CD8-positive, alpha-beta memory T cell (primary cell): ENCODE data around the gene XKR7. TPM values are rescaled to one million over a fixed set of nuclear protein-coding genes. Genes with fewer than 3 reads are reported as not detected.

Source experiments
- CTCF ChIA-PET: fragments of 350-600 bp; sonication (Branson Sonifier 250); formaldehyde crosslinking; loops from one replicate; lab custom pipeline; 2021; ENCODE audit warnings: antibody characterized with exemption; lab: Charles Lee
- POLR2A ChIA-PET: fragments of 350-600 bp; sonication (Branson Sonifier 250); formaldehyde crosslinking; loops from one replicate; lab custom pipeline; 2021; ENCODE audit warnings: antibody characterized with exemption; lab: Charles Lee
- DNase-seq, 5 donors: peaks; one replicate each; pipeline versions ENCODE4 v3.0.0 to v3.0.0-alpha.2; 2020 to 2022; ENCODE audit warnings: mixed read lengths in 1 of 5
- H3K27ac ChIP-seq: one replicate; pipeline ENCODE4 v1.7.0; 2013; ENCODE audit warnings: low read depth, mild to moderate bottlenecking, low read length, moderate library complexity
- H3K27me3 ChIP-seq: 2 replicates; pipeline ENCODE4 v1.7.0; 2013; ENCODE audit warnings: low read length, mild to moderate bottlenecking; ENCODE audit not compliant: insufficient read depth, poor library complexity, severe bottlenecking
- H3K36me3 ChIP-seq: 2 replicates; pipeline ENCODE4 v1.7.0; 2013; ENCODE audit warnings: mild to moderate bottlenecking, low read length, moderate library complexity; ENCODE audit not compliant: insufficient read depth
- H3K4me1 ChIP-seq: 2 replicates; pipeline ENCODE4 v1.7.0; 2013; ENCODE audit warnings: mild to moderate bottlenecking, low read length, moderate library complexity; ENCODE audit not compliant: insufficient read depth
- H3K4me3 ChIP-seq: 2 replicates; pipeline ENCODE4 v1.7.0; 2013; ENCODE audit warnings: mild to moderate bottlenecking, low read length
- H3K9me3 ChIP-seq: 2 replicates; pipeline ENCODE4 v1.7.0; 2013; ENCODE audit warnings: mild to moderate bottlenecking, low read length
- H3K27ac Mint-ChIP-seq, 8 donors: one replicate each; pipeline ENCODE4 v1.8.0; 2020 to 2021; ENCODE audit warnings: mixed read lengths in 8 of 8, mild to moderate bottlenecking in 6 of 8, inconsistent platforms in 3 of 8, moderate library complexity in 3 of 8
- H3K27me3 Mint-ChIP-seq, 2 donors: one replicate each; pipeline ENCODE4 v1.8.0; 2020 to 2021; ENCODE audit warnings: mixed read lengths in 2 of 2, mild to moderate bottlenecking in 1 of 2, moderate library complexity in 1 of 2
- H3K36me3 Mint-ChIP-seq, 3 donors: one replicate each; pipeline ENCODE4 v1.8.0; 2020 to 2021; ENCODE audit warnings: mixed read lengths in 3 of 3, inconsistent platforms in 1 of 3, mild to moderate bottlenecking in 1 of 3
- H3K4me1 Mint-ChIP-seq, 3 donors: one replicate each; pipeline ENCODE4 v1.8.0; 2020 to 2021; ENCODE audit warnings: mixed read lengths in 3 of 3, inconsistent platforms in 1 of 3, mild to moderate bottlenecking in 1 of 3
- H3K4me3 Mint-ChIP-seq, 7 donors: one replicate each; pipeline ENCODE4 v1.8.0; 2020 to 2021; ENCODE audit warnings: mixed read lengths in 7 of 7, mild to moderate bottlenecking in 6 of 7, moderate library complexity in 4 of 7, inconsistent platforms in 2 of 7
- H3K9me3 Mint-ChIP-seq, 5 donors: one replicate each; pipeline ENCODE4 v1.8.0; 2020 to 2022; ENCODE audit warnings: mixed read lengths in 5 of 5, mild to moderate bottlenecking in 3 of 5, moderate library complexity in 2 of 5, inconsistent platforms in 1 of 5
- polyA plus RNA-seq: library from polyadenylated mRNA; unstranded; fragments of 300-500 nt; fragmentation: Illumina TruSeq; gene quantifications from one replicate; pipeline ENCODE4 v1.2.3, GENCODE V29; 2021
- total RNA-seq, 2 experiments: library from RNA; stranded (reverse); gene quantifications; one replicate each; pipeline ENCODE4 v1.2.3, GENCODE V29; 2021

XKR7 gene
- total and polyA plus RNA-seq, 3 experiments from 2014 or later: 0.02 TPM; not detected in 2

- peaks cover 20% of the 10 kb centered on the region for H3K4me1 ChIP-seq
- H3K36me3 ChIP-seq: no peaks in the 10 kb centered on the region
- no peaks in the 10 kb centered on the region for H3K9me3 Mint-ChIP-seq
- no peak for DNase-seq
- no peak overlapping the region for H3K4me3 Mint-ChIP-seq
- H3K4me1 Mint-ChIP-seq: peaks cover 17 to 21% (median 17%) of the 10 kb centered on the region in 3 donors
- peaks cover 48% of the 10 kb centered on the region for H3K27me3 ChIP-seq
- peaks cover 0 to 3% (median 0%) of the 10 kb centered on the region in 3 donors for H3K36me3 Mint-ChIP-seq
- H3K4me3 ChIP-seq: no peak overlapping the region
- H3K27ac ChIP-seq: no peak overlapping the region
- POLR2A ChIA-PET: no interaction called here
- H3K27ac Mint-ChIP-seq: no peak overlapping the region
- no peaks in the 10 kb centered on the region for H3K9me3 ChIP-seq
- CTCF ChIA-PET: no interaction called here
- H3K27me3 Mint-ChIP-seq: peaks cover 62 to 79% of the 10 kb centered on the region in 2 donors
Measured at GRCh38 chr20:32050324-32050841, 82.4 kb downstream of the XKR7 start.

GRCh38 chr20:32050851-32051556 lies 83.1 kb downstream of the XKR7 start:
- Histone ChIP-seq H3K27ac (no peak overlapping the region), H3K9me3 (no peaks in the 10 kb centered on the region), H3K4me1 (peaks cover 20% of the 10 kb centered on the region), H3K36me3 (no peaks in the 10 kb centered on the region), H3K27me3 (peaks cover 48% of the 10 kb centered on the region), H3K4me3 (no peak overlapping the region)
- Mint-ChIP-seq H3K9me3 (no peaks in the 10 kb centered on the region), H3K36me3 (peaks cover 0 to 3% (median 0%) of the 10 kb centered on the region in 3 donors), H3K27me3 (peaks cover 62 to 78% of the 10 kb centered on the region in 2 donors), H3K4me3 (peak overlapping the region in 6 of 7 donors; percentile 34 to 80 (median 68)), H3K27ac (peak overlapping the region in 1 of 8 donors; percentile 41), H3K4me1 (peaks cover 17 to 21% (median 17%) of the 10 kb centered on the region in 3 donors)
- ChIA-PET CTCF (no interaction called here), POLR2A (no interaction called here)
- no peak for DNase-seq

- H3K27ac ChIP-seq: no peak overlapping the region
- peaks cover 20% of the 10 kb centered on the region for H3K4me1 ChIP-seq
- Mint-ChIP-seq H3K36me3 (peaks cover 0 to 3% (median 0%) of the 10 kb centered on the region in 3 donors), H3K4me1 (peaks cover 17 to 21% (median 17%) of the 10 kb centered on the region in 3 donors), H3K9me3 (no peaks in the 10 kb centered on the region), H3K27ac (peak overlapping the region in 1 of 8 donors; percentile 41), H3K27me3 (peaks cover 62 to 73% of the 10 kb centered on the region in 2 donors), H3K4me3 (peak overlapping the region in 6 of 7 donors; percentile 65 to 80 (median 74))
- H3K27me3 ChIP-seq: peaks cover 48% of the 10 kb centered on the region
- no peak for DNase-seq
- H3K4me3 ChIP-seq: no peak overlapping the region
- no peaks in the 10 kb centered on the region for H3K9me3 ChIP-seq
- CTCF ChIA-PET: no interaction called here
- H3K36me3 ChIP-seq: no peaks in the 10 kb centered on the region
- POLR2A ChIA-PET: no interaction called here
Measured at GRCh38 chr20:32051720-32052089, 83.8 kb downstream of the XKR7 start.

- H3K4me1 ChIP-seq: peaks cover 20% of the 10 kb centered on the region
- H3K36me3 ChIP-seq: no peaks in the 10 kb centered on the region
- no peak within 1 kb of the TSS for H3K4me3 ChIP-seq
- H3K27me3 ChIP-seq: peaks cover 48% of the 10 kb centered on the region
- Mint-ChIP-seq H3K4me1 (peaks cover 17 to 21% (median 17%) of the 10 kb centered on the region in 3 donors), H3K4me3 (peak within 1 kb of the TSS; percentile 38 to 80 (median 73)), H3K27ac (peak within 1 kb of the TSS in 1 of 8 donors; percentile 74), H3K36me3 (peaks cover 0 to 3% (median 0%) of the 10 kb centered on the region in 3 donors), H3K27me3 (peaks cover 60 to 74% of the 10 kb centered on the region in 2 donors), H3K9me3 (no peaks in the 10 kb centered on the region)
- DNase-seq: no peak
- ChIA-PET CTCF (no interaction called here), POLR2A (no interaction called here)
- H3K27ac ChIP-seq: no peak within 1 kb of the TSS
- H3K9me3 ChIP-seq: no peaks in the 10 kb centered on the region
Measured at GRCh38 chr20:32052090-32052777, 84.3 kb downstream of the XKR7 start, which contains the start of gene HCK. Gene HCK (plus strand): TSS chr20:32052242.

- no peak overlapping the region for H3K4me3 ChIP-seq
- H3K4me3 Mint-ChIP-seq: peak overlapping the region in 6 of 7 donors; percentile 25 to 73 (median 49)
Measured at GRCh38 chr20:32052778-32053362, 84.9 kb downstream of the XKR7 start.

More at GRCh38 chr20:32052778-32053362, 84.9 kb downstream of the XKR7 start:
- Mint-ChIP-seq H3K27me3 (peaks cover 58 to 73% of the 10 kb centered on the region in 2 donors), H3K4me1 (peaks cover 17 to 21% (median 17%) of the 10 kb centered on the region in 3 donors), H3K9me3 (no peaks in the 10 kb centered on the region), H3K36me3 (peaks cover 0 to 3% (median 0%) of the 10 kb centered on the region in 3 donors), H3K27ac (peak overlapping the region in 1 of 8 donors; percentile 74)
- no peaks in the 10 kb centered on the region for H3K36me3 ChIP-seq
- ChIA-PET POLR2A (no interaction called here), CTCF (no interaction called here)
- H3K27ac ChIP-seq: no peak overlapping the region
- no peaks in the 10 kb centered on the region for H3K9me3 ChIP-seq
- no peak for DNase-seq
- peaks cover 48% of the 10 kb centered on the region for H3K27me3 ChIP-seq
- peaks cover 20% of the 10 kb centered on the region for H3K4me1 ChIP-seq

Other genes starting within 250 kb of the XKR7 start
- 100 to 1,000 TPM; 328 TPM for gene BCL2L1, start 245.3 kb upstream of the XKR7 start, total RNA-seq
- 32.1 TPM for gene BCL2L1, start 245.3 kb upstream of the XKR7 start, polyA plus RNA-seq
- gene TPX2, start 228.9 kb upstream of the XKR7 start, total RNA-seq: 10 to 100 TPM; 60.3 to 62.7 TPM
- gene TPX2, start 228.9 kb upstream of the XKR7 start, polyA plus RNA-seq: 1.1 TPM
- under 1 TPM; 0.13 to 0.24 TPM for gene MYLK2, start 148.8 kb upstream of the XKR7 start, total RNA-seq
- gene MYLK2, start 148.8 kb upstream of the XKR7 start, polyA plus RNA-seq: not detected
- gene FOXS1, start 122.5 kb upstream of the XKR7 start, total RNA-seq: not detected
- gene FOXS1, start 122.5 kb upstream of the XKR7 start, polyA plus RNA-seq: not detected
- not detected for gene DUSP15, start 97.6 kb upstream of the XKR7 start, total RNA-seq
- gene DUSP15, start 97.6 kb upstream of the XKR7 start, polyA plus RNA-seq: not detected
- not detected for gene TTLL9, start 97.5 kb upstream of the XKR7 start, total RNA-seq
- gene TTLL9, start 97.5 kb upstream of the XKR7 start, polyA plus RNA-seq: not detected
- gene PDRG1, start 16.1 kb upstream of the XKR7 start, total RNA-seq: 10 to 100 TPM; 23.9 TPM
- gene PDRG1, start 16.1 kb upstream of the XKR7 start, polyA plus RNA-seq: 22.4 TPM
- not detected for gene CCM2L, start 42.3 kb downstream of the XKR7 start, total RNA-seq
- gene CCM2L, start 42.3 kb downstream of the XKR7 start, polyA plus RNA-seq: not detected
- under 1 TPM; 0.28 to 0.53 TPM for gene HCK, start 84.1 kb downstream of the XKR7 start, total RNA-seq
- not detected for gene HCK, start 84.1 kb downstream of the XKR7 start, polyA plus RNA-seq
- gene TM9SF4, start 141.6 kb downstream of the XKR7 start, total RNA-seq: 10 to 100 TPM; 48.0 to 49.8 TPM
- gene TM9SF4, start 141.6 kb downstream of the XKR7 start, polyA plus RNA-seq: 44.0 TPM
- gene PLAGL2, start 239.6 kb downstream of the XKR7 start, total RNA-seq: 100 to 1,000 TPM; 120 to 121 TPM
- 4.4 TPM for gene PLAGL2, start 239.6 kb downstream of the XKR7 start, polyA plus RNA-seq
- 10 to 100 TPM; 87.1 to 88.8 TPM for gene POFUT1, start 239.7 kb downstream of the XKR7 start, total RNA-seq
- 15.8 TPM for gene POFUT1, start 239.7 kb downstream of the XKR7 start, polyA plus RNA-seq